ENCODE measurements around the gene ADAMTS14.

DNA sequence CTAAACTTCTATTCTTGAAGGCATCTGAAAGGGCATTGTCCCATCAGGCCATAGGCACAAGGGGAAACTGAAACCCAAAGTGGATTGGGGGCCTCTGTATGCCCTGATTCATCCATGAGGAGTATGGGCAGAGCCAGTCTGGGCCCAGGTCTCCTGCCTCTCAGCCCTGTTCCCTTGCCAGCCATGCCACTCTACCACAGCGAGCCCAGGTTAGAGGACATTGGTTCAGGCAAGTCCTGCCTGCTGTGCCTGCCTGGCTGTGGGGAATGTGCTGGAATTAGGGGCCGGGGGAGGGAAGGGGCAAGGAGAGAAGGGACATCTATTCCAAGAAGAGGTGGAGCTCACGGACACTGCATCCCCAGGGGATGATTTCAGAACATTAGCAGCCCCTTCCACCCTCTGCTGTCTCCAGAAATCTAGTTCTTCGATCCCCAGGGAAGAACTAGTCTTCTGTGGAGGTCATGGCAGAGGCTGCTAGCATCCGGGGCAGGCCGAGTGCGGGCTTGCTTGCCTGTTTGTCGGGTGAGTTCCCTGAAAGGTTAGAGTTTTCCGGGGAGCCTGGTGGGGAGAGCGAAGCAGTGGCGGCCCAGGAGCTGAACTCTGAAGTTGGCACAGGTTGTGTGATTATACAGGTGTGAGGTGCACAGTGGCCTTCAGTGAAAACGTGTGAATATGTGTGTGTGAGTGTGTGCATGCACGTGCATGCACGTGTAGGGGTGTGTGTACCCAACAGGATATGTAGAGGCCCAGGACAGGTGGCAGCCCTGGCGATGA is 75.1 kb downstream of the ADAMTS14 start:
- no peak for TF ChIP-seq EGR1 (IDR thresholded peaks at IDR 0.05)
- TF ChIP-seq NFIC (IDR thresholded peaks at IDR 0.05): no peak
- no peak for TF ChIP-seq ZBTB7A (IDR thresholded peaks at IDR 0.05; ENCODE audit: low read depth)
- TF ChIP-seq, protein P1, sequence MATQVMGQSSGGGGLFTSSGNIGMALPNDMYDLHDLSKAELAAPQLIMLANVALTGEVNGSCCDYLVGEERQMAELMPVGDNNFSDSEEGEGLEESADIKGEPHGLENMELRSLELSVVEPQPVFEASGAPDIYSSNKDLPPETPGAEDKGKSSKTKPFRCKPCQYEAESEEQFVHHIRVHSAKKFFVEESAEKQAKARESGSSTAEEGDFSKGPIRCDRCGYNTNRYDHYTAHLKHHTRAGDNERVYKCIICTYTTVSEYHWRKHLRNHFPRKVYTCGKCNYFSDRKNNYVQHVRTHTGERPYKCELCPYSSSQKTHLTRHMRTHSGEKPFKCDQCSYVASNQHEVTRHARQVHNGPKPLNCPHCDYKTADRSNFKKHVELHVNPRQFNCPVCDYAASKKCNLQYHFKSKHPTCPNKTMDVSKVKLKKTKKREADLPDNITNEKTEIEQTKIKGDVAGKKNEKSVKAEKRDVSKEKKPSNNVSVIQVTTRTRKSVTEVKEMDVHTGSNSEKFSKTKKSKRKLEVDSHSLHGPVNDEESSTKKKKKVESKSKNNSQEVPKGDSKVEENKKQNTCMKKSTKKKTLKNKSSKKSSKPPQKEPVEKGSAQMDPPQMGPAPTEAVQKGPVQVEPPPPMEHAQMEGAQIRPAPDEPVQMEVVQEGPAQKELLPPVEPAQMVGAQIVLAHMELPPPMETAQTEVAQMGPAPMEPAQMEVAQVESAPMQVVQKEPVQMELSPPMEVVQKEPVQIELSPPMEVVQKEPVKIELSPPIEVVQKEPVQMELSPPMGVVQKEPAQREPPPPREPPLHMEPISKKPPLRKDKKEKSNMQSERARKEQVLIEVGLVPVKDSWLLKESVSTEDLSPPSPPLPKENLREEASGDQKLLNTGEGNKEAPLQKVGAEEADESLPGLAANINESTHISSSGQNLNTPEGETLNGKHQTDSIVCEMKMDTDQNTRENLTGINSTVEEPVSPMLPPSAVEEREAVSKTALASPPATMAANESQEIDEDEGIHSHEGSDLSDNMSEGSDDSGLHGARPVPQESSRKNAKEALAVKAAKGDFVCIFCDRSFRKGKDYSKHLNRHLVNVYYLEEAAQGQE (IDR thresholded peaks at IDR 0.05; ENCODE audit: low read depth): no peak
- TF ChIP-seq TCF12 (IDR thresholded peaks at IDR 0.05; ENCODE audit: low read depth): no peak
- no peak for TF ChIP-seq TEAD4 (IDR thresholded peaks at IDR 0.05)
- no peak for TF ChIP-seq TAF1 (IDR thresholded peaks at IDR 0.05; ENCODE audit: low read depth)
- TF ChIP-seq CEBPB (IDR thresholded peaks at IDR 0.05): no peak
- TF ChIP-seq FOXM1 (IDR thresholded peaks at IDR 0.05; ENCODE audit: borderline replicate concordance, low read depth): no peak

All from Ishikawa (cell line).